ENCODE measurements around the gene FAF2. TPM values are rescaled to one million over a fixed set of nuclear protein-coding genes. Genes with fewer than 3 reads are reported as not detected.

Gene FAF2
- total RNA-seq, 1 experiment from 2014 or later = 44.4 TPM

DNA sequence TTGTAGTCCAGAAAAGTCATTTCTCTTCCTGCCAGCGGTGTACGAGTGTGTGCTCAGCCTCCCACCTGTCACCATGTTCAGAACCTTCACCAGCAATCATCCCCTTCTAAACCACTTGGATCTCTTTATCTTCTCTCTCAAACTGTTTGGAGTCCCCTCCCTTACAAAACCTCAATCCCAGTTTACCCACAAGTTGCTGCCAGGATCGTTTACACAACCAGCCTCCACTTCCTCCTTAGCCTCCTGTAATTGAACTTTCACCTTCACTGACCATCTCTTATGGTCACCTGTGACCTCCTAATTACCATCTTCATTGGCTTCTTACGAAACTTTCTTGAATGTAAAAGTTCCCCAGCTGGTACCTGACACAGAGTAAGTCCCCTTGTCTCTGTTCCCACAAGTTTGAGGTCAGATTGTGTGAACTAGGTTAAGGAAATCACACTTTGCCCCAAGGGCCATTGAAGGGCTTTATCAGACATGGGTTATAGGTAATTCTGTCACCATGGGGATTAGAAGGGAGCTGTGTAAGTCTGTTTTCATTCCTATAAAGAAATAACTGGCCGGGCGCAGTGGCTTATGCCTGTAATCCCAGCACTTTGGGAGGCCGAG, 69.0 kb downstream of the FAF2 start:
- H4K20me1 ChIP-seq (ENCODE audit: control insufficient read depth, insufficient read depth, insufficient read length) = no peaks in the 10 kb centered on the region

More for the DNA sequence above, 69.0 kb downstream of the FAF2 start:
- Histone ChIP-seq H3K9me3 (ENCODE audit: control insufficient read depth, low read depth, low read length) (no peaks in the 10 kb centered on the region), H3K27me3 (ENCODE audit: insufficient read depth, low read length) (0 out of 2 replicates have a peak, but pooled peaks cover 2% of the 10 kb centered on the region), H3K27ac (ENCODE audit: insufficient read length, low read depth, low read length) (no peak overlapping the region), H3K56ac (ENCODE audit: insufficient read length, low read depth, low read length) (no peak overlapping the region), H3T11ph (ENCODE audit: low read length) (no peak overlapping the region), H3K18ac (ENCODE audit: insufficient read length, low read depth, low read length) (no peak overlapping the region), H2BK12ac (ENCODE audit: insufficient read length, low read depth, low read length) (no peak overlapping the region), H3K23ac (ENCODE audit: insufficient read length, low read depth, low read length) (no peak overlapping the region), H3K9ac (ENCODE audit: extremely low read depth, insufficient read length, low read length) (no peak overlapping the region), H4K8ac (replicated peaks; ENCODE audit: insufficient read length, low read depth, low read length) (no peak overlapping the region), H2BK20ac (ENCODE audit: low read depth, low read length, poor library complexity, severe bottlenecking) (no peak overlapping the region), H2BK5ac (ENCODE audit: insufficient read length, low read length) (no peak overlapping the region), H3K14ac (ENCODE audit: insufficient read depth, low read length) (no peak overlapping the region), H4K91ac (ENCODE audit: insufficient read length, low read depth, low read length) (no peak overlapping the region), H3K4me1 (ENCODE audit: insufficient read depth, low read length) (no peaks in the 10 kb centered on the region), H3K23me2 (ENCODE audit: insufficient read length, low read depth, low read length, poor library complexity, severe bottlenecking) (no peaks in the 10 kb centered on the region), H2AFZ (ENCODE audit: low read length) (no peak overlapping the region), H2AK5ac (ENCODE audit: insufficient read length, low read length) (no peak overlapping the region), H2BK15ac (ENCODE audit: low read depth, low read length) (no peak overlapping the region), H3K4me2 (ENCODE audit: insufficient read depth, insufficient read length, low read length) (no peak overlapping the region), H3K79me2 (ENCODE audit: insufficient read depth, low read length) (no peaks in the 10 kb centered on the region), H3K79me1 (ENCODE audit: insufficient read depth, low read depth, low read length, poor library complexity, severe bottlenecking) (no peaks in the 10 kb centered on the region), H4K5ac (ENCODE audit: insufficient read length, low read depth, low read length) (no peak overlapping the region), H2BK120ac (ENCODE audit: low read depth, low read length, poor library complexity, severe bottlenecking) (no peak overlapping the region), H3K4ac (ENCODE audit: low read depth, low read length) (no peak overlapping the region)
- TF ChIP-seq, protein P1, sequence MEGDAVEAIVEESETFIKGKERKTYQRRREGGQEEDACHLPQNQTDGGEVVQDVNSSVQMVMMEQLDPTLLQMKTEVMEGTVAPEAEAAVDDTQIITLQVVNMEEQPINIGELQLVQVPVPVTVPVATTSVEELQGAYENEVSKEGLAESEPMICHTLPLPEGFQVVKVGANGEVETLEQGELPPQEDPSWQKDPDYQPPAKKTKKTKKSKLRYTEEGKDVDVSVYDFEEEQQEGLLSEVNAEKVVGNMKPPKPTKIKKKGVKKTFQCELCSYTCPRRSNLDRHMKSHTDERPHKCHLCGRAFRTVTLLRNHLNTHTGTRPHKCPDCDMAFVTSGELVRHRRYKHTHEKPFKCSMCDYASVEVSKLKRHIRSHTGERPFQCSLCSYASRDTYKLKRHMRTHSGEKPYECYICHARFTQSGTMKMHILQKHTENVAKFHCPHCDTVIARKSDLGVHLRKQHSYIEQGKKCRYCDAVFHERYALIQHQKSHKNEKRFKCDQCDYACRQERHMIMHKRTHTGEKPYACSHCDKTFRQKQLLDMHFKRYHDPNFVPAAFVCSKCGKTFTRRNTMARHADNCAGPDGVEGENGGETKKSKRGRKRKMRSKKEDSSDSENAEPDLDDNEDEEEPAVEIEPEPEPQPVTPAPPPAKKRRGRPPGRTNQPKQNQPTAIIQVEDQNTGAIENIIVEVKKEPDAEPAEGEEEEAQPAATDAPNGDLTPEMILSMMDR (conservative IDR thresholded peaks at IDR 0.05) = no peak
- Mint-ChIP-seq H3K36me3 (ENCODE audit: insufficient read depth in 1 of 3, low read depth in 3 of 3) (no peaks in the 10 kb centered on the region), H3K27ac (no peak overlapping the region), H3K4me3 (no peak overlapping the region), H3K4me1 (peaks cover 17 to 18% of the 10 kb centered on the region in 2 experiments), H3K27me3 (ENCODE audit: low read depth) (peaks cover 5% of the 10 kb centered on the region), H3K9me3 (no peaks in the 10 kb centered on the region)
- DNase-seq = no peak
- no CpG with 5 or more reads among the region's 7 CpGs for WGBS (ENCODE audit: extremely low coverage, insufficient read length, low lambda C conversion rate)

All from H9 (cell line).